ENCODE data around the gene TP73.

TP73 gene

DNA sequence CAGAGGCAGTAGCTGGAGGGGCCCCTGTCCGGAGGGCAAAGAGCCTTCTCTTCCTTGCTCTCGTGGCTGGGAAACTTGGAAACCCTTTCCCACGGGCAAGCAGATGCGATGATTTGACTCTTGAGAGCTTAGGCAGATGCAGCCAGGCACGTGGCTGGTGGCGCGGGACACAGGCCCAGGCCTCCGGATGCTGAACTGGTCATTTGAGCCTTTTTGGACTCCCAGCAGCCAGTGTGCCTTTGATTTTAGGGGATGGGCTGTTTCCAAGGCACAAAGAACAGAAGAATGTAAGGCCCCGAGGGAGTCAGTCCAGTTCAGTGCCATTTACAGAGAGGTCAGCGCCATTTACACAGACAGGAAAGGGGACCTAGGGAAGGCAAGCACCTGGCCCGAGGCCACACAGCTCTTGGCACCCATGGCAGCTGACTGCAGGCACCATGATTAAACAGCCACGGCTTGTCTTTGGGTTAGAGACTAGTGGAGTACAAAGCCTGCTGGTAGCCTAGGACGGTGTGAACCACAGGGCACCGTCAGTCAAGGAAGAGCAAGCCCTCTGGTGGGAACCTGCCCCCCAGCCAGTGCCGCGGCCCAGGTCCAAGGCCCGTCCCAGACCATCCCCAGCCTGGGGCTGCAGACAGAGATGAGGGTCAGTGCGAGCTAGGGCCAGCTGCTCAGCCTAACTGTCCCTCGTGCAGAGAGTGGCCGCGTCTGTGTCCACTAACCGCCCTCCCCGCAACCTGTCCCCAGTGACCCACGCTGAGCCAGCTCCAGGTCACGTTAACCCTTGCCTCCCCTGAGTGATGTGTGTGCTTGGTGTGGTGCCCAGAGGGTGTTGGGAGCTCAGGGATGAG lies 79.5 kb downstream of the TP73 start:
- DNase-seq = no peak

DNA sequence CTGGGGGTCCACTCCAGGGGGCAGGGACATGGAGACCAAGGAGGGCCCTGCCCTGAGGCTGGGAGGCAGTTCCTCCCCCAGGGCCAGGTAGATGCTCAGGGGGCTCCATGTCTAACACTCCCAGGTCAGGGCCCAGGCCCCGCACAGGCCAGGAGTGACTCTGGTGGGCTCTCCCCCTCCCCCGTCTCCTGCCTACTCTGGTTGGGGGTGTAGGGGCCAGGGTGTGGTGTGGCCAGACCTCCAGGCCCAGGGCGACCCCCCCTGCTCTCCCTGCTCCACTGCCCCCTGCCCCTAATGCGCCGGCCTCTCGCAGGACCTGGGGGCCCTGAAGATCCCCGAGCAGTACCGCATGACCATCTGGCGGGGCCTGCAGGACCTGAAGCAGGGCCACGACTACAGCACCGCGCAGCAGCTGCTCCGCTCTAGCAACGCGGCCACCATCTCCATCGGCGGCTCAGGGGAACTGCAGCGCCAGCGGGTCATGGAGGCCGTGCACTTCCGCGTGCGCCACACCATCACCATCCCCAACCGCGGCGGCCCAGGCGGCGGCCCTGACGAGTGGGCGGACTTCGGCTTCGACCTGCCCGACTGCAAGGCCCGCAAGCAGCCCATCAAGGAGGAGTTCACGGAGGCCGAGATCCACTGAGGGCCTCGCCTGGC lies 80.2 kb downstream of the TP73 start:
- DNase-seq = no peak

DNA sequence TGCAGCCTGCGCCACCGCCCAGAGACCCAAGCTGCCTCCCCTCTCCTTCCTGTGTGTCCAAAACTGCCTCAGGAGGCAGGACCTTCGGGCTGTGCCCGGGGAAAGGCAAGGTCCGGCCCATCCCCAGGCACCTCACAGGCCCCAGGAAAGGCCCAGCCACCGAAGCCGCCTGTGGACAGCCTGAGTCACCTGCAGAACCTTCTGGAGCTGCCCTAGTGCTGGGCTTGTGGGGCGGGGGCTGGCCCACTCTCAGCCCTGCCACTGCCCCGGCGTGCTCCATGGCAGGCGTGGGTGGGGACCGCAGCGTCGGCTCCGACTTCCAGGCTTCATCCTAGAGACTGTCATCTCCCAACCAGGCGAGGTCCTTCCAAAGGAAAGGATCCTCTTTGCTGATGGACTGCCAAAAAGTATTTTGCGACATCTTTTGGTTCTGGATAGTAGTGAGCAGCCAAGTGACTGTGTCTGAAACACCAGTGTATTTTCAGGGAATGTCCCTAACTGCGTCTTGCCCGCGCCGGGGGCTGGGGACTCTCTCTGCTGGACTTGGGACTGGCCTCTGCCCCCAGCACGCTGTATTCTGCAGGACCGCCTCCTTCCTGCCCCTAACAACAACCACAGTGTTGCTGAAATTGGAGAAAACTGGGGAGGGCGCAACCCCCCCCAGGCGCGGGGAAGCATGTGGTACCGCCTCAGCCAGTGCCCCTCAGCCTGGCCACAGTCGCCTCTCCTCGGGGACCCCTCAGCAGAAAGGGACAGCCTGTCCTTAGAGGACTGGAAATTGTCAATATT lies 81.0 kb downstream of the TP73 start:
- no peak for DNase-seq

DNA sequence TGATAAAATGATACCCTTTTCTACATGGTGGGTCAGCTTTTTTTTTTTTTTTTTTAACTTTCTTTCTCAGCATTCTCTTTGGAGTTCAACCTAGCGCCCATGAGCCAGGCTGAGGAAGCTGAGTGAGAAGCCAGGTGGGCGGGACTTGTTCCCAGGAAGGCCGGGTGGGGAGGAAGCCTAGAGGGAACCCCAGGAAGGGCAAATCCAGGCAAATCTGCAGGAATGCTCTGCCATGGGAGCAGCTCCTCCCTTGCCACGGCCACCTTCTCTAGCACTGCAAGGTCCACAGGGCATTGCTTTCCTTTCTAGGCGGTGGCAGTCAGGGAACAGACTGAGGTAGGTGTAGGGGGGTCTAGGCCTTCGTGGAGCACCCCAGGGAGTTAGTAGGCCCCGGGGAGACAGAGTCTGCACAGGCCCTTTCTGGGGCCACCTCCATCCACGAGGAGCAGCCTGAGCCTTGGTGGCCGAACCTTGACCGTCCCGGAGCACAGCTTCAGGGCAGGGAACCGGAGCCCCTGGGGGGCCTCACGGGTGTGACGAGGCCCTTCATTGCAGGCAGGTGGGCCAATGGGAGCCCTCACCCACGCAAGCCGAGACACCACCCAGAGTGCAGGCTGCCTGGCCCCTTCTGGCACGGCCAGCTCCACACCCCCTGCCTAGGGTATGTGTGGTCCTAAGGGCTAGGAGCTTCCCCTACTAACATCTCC lies 81.7 kb downstream of the TP73 start:
- DNase-seq = no peak

DNA sequence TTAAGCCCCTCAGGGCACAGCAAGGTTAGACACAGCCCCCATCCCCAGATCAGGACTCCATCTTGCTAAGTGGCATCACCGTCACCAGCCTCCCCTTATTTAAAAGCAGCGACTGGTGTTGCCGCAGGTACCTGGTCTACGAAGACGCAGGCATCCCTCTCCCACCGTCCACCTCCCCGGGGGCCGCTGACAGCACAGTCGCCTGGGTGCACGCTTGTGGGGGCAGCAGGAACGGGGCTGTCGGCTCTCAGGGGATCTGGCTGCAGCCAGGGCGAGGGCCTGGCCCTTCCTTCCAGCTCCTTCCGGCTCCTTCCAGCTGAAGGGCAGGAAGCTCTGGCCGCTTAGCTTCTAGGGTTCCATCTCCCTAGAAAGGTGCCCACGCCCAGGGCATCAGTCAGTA lies 82.3 kb downstream of the TP73 start:
- DNase-seq = no peak

DNA sequence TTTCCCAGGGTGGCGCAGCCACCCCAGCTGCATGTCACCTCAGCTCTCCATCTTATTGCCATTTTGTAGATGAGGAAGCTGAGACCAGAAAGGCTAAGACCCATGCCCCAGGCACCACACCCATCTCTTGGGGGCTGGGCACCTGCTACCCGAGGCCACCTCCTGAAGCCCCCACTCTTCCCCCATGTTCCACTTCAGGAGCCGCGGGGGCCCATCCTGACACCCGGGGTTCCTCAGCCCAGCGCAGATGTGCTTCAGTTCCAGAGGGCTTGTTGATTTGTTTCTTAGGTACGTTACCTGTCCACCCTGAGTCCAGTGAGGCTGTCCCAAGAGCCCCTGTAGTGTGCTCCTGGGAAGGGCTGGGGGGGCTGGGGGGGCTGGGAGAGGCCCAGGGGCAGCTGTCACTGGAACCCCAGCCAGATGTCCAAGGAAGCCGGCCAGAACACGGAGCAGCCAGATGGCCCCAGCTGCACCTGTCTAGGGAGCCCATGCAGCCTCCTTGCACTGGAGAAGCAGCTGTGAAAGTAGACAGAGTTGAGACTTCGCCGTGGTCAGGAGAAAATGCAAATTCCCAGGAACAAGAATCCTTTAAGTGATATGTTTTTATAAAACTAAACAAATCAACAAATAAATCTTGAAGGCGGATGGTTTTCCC lies 82.8 kb downstream of the TP73 start:
- DNase-seq = no peak

DNA sequence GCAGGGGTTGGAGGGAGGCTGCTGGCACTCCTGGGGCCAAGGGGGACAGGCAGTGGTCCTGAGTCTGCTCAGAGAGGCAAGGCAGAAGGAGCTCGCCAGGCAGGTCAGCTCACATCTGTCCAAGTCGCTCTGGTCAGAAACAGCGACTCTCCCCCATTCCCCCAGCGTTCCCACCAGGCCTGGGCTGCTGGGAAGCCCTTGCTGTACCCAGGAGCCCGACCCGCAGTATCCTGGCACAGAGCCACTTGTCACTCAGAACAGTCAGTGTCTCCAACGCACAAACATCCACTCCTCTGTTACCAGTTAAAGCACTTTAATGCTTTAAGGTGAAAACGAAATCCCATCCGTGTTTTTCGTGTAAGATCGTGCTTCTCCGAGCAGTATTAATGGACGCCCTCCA lies 83.4 kb downstream of the TP73 start:
- DNase-seq = no peak

DNA sequence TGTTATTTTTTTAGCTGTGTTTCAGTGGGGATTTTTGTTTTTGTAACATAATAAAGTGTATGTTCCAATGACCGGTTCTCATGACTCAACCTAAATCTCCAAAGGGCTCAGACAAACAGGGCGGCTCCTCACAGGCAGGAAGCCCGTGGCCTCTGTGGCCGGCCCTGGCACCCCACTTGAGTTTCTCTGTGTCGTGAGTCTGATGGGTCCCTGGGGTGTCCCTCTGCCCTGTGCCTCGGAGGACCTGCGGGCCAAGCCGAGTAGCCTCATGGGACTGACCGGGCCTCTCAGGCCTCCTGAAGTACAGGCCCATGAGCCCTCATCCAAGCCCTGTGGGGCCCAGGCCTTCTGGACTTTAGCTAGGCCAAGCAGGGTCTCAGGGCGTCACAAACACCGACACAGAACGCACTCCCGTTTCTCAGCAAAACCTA lies 83.8 kb downstream of the TP73 start:
- no peak for DNase-seq

DNA sequence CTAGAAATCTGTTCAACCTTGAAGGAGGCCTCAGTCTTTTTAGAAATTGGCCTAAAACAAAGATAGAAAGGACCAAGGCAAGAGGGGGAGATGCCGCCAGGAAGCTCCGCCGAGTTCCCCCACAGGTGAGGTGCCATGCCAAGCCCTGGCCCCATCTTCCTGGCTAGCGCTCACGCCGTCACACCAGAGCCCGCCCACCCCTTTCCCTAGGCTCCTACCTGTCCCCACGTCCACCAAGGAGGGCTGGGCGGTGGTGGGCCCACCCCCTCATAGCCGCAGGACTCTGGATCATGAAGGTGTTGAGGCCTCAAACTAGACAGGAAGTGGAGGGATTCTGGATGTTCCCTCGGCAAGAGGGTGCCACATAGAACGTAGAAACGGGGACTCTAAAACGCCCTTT lies 84.4 kb downstream of the TP73 start:
- DNase-seq = no peak

DNA sequence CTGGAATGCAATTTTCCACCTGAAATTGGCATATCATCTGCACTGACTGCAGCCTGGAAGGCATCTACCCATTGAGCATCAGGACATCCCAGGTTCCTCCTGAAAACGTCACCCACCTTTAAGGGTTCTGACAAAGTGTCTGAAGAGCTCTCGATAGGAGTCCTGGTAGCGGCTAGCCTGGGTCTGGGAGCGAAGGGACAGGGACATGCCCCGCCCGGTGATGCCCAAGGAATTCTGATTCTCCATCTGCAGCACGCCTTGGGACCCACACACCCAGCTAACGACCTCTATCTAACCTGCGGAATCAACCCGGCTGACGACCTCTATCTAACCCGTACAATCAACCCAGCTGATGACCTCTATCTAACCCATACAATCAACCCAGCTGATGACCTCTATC lies 86.6 kb downstream of the TP73 start:
- no peak for DNase-seq

DNA sequence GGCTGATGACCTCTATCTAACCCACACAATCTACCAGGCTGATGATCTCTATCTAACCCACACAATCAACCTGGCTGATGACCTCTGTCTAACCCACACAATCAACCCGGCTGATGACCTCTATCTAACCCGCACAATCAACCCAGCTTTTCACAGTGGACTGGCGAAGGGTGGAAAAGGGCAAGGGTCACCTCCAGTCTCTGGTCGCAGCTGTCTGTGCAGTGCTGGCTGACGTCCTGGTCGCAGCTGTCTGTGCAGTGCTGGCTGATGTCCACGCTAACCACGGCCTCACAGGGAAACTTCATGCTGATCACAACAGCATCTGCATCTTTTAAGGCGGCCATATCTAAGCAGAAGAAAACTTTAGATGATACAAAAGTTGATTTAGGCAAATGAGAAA lies 87.7 kb downstream of the TP73 start:
- DNase-seq = no peak

DNA sequence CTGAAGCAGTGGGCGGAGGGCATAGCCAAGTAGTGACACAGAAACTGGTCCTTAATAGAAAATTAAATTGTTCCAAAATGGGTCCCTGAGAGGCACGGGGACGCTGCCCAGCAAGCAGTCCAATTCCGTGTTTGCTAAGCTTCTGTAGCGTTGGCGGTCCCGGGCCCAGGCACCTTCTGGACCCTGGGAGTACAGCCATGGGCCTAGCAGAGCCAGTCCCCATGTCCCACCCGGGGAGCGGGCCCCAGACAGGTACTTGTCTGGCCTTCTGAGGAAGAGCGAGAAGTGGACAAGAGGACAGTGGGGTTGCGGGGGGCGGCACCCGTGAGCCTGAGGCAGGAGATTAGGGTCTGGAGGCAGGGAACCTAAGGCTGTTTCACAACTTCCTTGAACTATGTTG lies 88.4 kb downstream of the TP73 start:
- DNase-seq = no peak

DNA sequence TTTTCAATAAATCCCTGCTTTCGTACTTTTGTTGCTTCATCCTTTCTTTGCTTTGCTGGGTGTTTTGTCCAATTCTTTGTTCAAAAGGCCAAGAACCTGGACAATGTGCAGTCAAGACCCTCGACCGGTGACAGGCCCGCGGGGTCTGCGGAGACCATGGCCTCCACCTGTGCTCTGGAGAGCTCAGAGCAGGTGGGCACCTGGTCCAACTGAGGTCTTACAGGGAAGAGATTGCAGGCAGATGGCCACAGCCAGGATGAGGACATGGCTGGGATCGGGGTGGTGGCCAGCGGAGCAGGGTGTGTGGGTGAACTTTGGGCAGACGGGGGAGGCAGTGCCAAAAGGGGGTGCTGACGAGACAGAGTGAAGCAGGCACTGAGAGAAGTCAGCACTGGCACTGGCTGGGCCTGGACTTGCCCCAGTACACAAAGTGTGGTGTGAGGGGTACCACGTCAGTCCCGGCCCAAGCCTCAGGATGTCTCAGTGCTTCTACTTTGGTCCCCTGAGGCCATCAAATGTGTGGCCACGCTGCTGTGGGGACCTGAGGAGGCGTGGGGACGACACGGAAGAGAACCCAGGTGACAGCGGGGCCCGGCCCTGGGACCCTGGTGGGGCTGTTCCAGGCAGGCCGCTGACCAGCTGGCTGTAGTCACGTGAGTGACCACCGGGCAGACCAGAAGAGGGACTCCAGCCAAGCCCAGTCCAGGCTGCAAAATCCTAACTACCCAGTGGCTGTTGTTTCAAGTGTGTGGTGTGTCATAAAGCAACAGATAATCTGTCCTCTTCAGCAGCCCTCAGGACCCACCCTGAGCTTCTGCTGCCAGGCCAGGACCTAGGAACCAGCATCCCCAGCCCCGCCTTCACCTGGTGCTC lies 89.5 kb downstream of the TP73 start:
- DNase-seq = no peak

DNA sequence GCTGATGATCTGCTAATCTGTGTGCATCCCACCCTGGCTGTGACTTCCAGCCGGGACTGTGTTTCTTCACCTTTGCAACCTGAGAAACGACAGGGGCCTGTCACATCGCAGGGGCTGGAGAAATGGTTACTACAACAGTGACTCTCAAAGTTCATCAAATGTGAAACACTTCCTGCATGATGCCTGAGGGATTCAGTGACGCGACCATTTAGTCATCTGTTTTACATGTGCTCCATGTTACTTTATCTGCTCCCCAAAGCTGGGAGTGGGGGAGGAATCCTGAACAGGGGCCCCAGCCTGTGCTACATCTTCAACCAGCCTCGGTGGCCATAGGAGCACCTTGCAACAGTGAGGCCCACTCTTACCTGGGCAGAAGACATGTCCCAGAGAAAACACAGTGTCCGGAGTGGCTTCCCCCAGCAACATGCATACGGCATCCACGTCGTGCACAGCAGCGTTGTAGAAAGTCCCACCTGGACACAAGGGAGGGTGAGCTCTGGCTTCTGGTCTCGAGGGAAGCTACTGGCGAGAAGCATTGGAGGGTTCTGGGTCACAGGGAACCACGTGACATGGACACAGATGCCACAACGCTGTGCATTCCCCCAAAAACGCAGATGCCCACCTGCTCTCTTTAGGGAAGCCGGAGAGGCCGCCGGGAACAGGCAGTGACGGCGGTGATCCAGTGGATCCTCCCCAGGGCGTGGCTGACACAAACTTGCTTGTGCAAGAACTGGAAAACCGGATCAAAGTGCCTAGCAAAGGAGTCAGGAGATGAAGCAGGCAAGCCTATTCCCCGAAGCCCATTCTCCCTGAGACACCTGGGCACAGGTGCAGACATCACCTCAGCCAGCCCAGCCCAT lies 90.4 kb downstream of the TP73 start:
- DNase-seq = no peak

DNA sequence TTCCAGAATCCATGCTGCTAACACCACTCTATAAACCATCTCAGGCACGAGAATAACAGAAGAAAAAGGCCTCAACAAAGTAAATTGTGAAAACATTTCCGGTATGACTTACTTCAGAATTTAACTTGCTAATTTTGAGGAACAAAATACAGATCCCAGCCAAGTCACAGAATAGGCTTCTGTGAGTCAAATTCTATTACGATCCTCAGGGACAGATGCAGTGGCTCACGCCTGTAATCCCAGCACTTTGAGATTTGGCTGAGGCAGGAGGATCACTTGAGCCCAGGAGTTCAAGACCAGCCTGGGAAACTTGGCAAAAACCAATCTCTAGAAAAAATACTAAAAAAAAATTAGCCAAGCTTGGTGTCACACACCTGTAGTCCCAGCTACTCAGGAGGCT lies 91.1 kb downstream of the TP73 start:
- no peak for DNase-seq

DNA sequence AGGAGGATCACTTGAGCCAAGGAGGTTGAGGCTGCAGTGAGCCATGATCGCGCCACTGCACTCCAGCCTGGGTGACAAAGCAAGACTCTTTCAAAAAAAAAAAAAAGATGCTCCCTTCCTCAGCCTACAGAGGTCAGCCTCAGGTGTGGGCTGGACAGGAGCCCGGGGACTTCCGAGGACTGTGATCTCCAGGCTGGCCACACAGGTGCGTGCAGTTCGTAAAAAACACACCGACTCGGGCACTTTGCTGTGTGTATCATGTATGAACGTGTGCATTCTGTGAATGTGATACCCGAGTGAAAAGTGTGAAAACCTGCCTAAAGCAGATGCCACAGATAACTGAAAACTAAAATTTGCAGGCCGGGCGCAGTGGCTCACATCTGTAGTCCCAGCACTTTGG lies 91.5 kb downstream of the TP73 start:
- no peak for DNase-seq

DNA sequence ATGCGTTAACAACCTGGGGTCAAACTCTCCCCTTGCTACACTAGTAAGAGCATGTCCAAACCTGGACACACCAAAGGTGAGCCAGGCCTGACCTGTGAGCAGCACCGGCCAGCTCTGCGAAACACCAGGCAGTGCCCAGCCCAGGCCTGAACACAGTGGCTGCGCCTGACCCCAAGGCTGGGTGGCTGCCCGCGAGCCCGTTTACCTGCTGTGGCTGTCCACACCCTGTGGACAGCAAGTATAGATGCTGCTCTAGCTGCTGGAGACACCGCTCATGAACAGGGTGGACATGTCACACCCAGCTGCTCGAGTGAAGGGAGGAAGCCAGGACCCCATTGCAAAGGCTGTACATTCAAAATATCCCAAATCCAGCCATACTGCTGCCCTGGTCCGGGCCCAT lies 92.3 kb downstream of the TP73 start:
- DNase-seq = no peak

DNA sequence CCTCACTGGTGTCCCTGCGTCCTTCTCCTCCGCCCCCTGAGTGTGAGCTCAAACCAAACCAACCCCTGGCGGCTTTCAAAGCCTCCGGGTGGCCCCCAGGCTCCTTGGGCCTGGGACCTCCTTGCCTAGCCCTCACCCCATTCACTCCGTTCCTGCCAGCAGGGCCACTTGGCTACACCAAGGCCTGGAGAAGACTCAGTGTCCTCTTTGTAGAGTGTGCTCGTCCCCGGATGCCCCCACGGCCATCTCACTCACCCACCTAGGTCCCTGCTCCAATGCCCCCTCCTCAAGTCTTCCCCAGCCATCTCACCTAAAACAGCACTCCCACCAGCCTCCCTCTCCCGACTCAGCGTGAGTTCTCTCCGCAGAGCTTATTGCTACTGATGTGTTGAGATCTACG lies 92.8 kb downstream of the TP73 start:
- DNase-seq = no peak

DNA sequence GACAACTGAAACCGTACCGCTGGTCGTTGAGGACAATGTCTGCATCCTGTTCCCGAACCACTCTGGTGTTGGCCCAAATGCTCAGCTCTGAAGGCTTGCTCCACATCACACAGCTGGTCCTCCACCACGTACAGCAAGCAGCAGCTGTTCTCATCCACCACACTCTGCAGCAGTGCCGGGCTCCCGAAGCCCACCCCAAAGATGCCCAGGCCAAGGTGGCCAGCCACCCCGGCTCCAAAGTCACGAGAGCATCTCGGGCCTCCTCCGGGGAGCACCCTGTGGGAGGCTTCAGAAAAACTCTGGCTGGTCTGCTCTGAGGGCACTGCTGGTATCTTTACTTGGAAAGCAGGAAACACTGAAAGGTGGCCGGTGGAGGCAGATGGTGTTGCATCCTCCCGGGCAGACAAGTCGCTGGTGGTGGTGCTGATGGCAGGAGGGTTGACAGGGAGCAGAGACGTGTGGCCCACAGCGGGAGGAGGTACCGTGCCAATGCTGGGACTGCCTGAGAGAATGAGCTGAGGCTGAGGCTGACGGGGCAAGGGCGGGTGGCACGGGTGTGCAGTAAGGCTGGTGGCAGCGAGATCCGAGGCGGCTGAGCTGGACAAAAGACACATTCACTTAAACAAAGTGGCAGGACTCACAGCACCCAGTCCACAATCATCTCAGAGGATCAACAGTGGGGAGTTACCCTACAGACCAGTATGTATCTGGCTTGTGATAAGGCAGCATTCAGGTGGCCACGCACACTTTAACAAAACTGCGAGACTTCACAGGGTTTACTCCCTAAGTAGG lies 93.5 kb downstream of the TP73 start:
- DNase-seq = no peak

DNA sequence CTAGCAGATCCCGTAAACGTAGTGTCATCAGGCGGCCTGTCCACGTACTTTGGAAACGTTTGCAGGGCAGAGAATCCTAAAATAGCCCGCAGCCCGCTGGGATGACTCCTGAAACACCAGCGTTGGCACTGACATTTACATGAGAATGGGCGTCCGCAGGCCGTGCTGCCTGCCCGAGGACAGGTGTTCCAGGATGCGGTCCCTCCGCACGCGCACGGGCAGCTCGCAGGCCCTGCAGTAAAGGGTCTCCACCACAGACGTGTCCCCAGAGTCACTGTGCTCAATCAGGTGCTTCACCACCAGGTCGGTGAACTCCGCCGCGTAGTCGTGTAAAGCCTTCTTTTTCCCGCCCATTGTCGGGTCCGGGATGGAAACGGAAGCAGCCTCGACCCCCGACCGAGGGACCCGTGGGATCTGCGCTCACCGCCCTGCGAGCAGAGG lies 94.1 kb downstream of the TP73 start:
- no peak for DNase-seq
